ENCODE results near the gene NEK4. TPM values are rescaled to one million over a fixed set of nuclear protein-coding genes. Genes with fewer than 3 reads are reported as not detected.

NEK4 gene
- total RNA-seq, 1 experiment from 2014 or later, result 40.5 TPM

DNA sequence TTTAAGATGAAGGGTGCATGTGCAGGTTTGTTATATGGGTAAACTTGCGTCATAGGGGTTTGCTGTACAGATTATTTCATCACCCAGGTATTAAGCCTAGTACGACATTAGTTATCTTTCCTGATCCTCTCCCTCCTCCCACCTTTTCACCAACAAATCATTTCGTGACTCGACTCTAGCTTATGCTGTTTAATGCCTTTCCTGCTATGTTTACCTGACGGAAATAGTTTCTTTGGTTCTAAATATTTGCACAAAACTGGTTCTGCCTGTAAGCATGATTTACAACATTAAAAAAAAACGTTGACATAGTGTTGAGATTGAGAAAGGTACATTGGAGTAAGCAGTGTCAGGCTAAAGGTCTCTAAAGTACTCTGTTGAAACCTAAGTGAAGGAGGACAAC is 82.5 kb downstream of the NEK4 start:
- TF ChIP-seq, protein P1, sequence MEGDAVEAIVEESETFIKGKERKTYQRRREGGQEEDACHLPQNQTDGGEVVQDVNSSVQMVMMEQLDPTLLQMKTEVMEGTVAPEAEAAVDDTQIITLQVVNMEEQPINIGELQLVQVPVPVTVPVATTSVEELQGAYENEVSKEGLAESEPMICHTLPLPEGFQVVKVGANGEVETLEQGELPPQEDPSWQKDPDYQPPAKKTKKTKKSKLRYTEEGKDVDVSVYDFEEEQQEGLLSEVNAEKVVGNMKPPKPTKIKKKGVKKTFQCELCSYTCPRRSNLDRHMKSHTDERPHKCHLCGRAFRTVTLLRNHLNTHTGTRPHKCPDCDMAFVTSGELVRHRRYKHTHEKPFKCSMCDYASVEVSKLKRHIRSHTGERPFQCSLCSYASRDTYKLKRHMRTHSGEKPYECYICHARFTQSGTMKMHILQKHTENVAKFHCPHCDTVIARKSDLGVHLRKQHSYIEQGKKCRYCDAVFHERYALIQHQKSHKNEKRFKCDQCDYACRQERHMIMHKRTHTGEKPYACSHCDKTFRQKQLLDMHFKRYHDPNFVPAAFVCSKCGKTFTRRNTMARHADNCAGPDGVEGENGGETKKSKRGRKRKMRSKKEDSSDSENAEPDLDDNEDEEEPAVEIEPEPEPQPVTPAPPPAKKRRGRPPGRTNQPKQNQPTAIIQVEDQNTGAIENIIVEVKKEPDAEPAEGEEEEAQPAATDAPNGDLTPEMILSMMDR (IDR thresholded peaks at IDR 0.05; ENCODE audit: insufficient read depth in 1 of 2, low read depth in 1 of 2, low read length in 1 of 2, severe bottlenecking in 1 of 2, unreplicated experiment in 1 of 2), result no peak
- H3K27ac Mint-ChIP-seq (ENCODE audit: unreplicated experiment), result no peak overlapping the region
- H3K4me3 ChIP-seq (ENCODE audit: low read depth, low read length), result no peak overlapping the region
- DNase-seq, result peak in 1 of 2 experiments; percentile 61
- POLR2A ChIA-PET, result interaction anchor here (0.6 to 2.1 kb wide), 2 partner anchors 17 to 263 kb away, joined by 7 to 15 read pairs; partner anchors contain the start of genes GLT8D1 and SPCS1
- H3K4me1 Mint-ChIP-seq (ENCODE audit: low read depth, unreplicated experiment), result peaks cover 11% of the 10 kb centered on the region
- peaks cover 78% of the 10 kb centered on the region for H3K36me3 Mint-ChIP-seq (ENCODE audit: insufficient read depth, unreplicated experiment)
- peak overlapping the region; percentile 85 for H3K4me3 Mint-ChIP-seq (ENCODE audit: unreplicated experiment)
- CTCF ChIA-PET, result interaction anchor here (0.7 kb wide), 1 partner anchor 18 kb away, joined by 3 read pairs; no protein-coding TSS in a partner anchor
- peaks cover 6% of the 10 kb centered on the region for H3K36me3 ChIP-seq (ENCODE audit: control insufficient read depth, insufficient read depth, low read length)
- no TSS peak for BruUV-seq (replicated peaks)
- no peaks in the 10 kb centered on the region for H3K9me3 Mint-ChIP-seq (ENCODE audit: unreplicated experiment)
- peaks cover 33% of the 10 kb centered on the region for H3K4me1 ChIP-seq
- no peaks in the 10 kb centered on the region for H3K27me3 ChIP-seq (replicated peaks; ENCODE audit: control insufficient read depth, insufficient read depth, low read length)
- H3K9me3 ChIP-seq, result no peaks in the 10 kb centered on the region
- intact Hi-C loops (cut with micrococcal nuclease; ENCODE audit: unreplicated experiment), result loop anchor here (10.0 kb wide), 2 partner anchors 153 to 263 kb away; partner anchors contain the start of genes NT5DC2 and UQCC5
- no peaks in the 10 kb centered on the region for H3K27me3 Mint-ChIP-seq (ENCODE audit: insufficient read depth, unreplicated experiment)

GRCh38 chr3:52685709-52686691 is 84.7 kb downstream of the NEK4 start, which contains the start of the genes GNL3 and PBRM1:
Gene GNL3 (plus strand): TSS chr3:52686032. CDS start chr3:52686093, 61 bp downstream.
Gene PBRM1 (minus strand): TSS chr3:52685913.
- no peaks in the 10 kb centered on the region for H3K27me3 ChIP-seq (replicated peaks; ENCODE audit: control insufficient read depth, insufficient read depth, low read length)
- peaks cover 5% of the 10 kb centered on the region for H3K36me3 ChIP-seq (ENCODE audit: control insufficient read depth, insufficient read depth, low read length)

More at GRCh38 chr3:52685709-52686691, 84.7 kb downstream of the NEK4 start, which contains the start of the genes GNL3 and PBRM1:
- ChIA-PET POLR2A (no interaction called here), CTCF (interaction anchor here (0.6 kb wide), 1 partner anchor 135 kb away, joined by 5 read pairs; no protein-coding TSS in a partner anchor)
- H3K27ac Mint-ChIP-seq (ENCODE audit: unreplicated experiment), result peak within 1 kb of the TSS; percentile 96
- no peaks in the 10 kb centered on the region for H3K9me3 ChIP-seq
- peaks cover 19% of the 10 kb centered on the region for H3K4me1 Mint-ChIP-seq (ENCODE audit: low read depth, unreplicated experiment)
- peak; percentile 94 to 95 for DNase-seq
- intact Hi-C loops (cut with micrococcal nuclease; ENCODE audit: unreplicated experiment), result loop anchor here (10.0 kb wide), 2 partner anchors 151 to 261 kb away; partner anchors contain the start of genes NT5DC2 and UQCC5
- no peaks in the 10 kb centered on the region for H3K27me3 Mint-ChIP-seq (ENCODE audit: insufficient read depth, unreplicated experiment)
- no peaks in the 10 kb centered on the region for H3K9me3 Mint-ChIP-seq (ENCODE audit: unreplicated experiment)
- H3K4me3 ChIP-seq (ENCODE audit: low read depth, low read length), result peak within 1 kb of the TSS; percentile 98
- TF ChIP-seq, protein P1 (IDR thresholded peaks at IDR 0.05; ENCODE audit: insufficient read depth in 1 of 2, low read depth in 1 of 2, low read length in 1 of 2, severe bottlenecking in 1 of 2, unreplicated experiment in 1 of 2), result no peak
- H3K36me3 Mint-ChIP-seq (ENCODE audit: insufficient read depth, unreplicated experiment), result peaks cover 56% of the 10 kb centered on the region
- peaks cover 41% of the 10 kb centered on the region for H3K4me1 ChIP-seq
- TSS peak; percentile 60 for BruUV-seq (replicated peaks)
- H3K4me3 Mint-ChIP-seq (ENCODE audit: unreplicated experiment), result peak within 1 kb of the TSS; percentile 85

All from Caco-2 (cell line).